ENCODE data around the gene LANCL1.
"Not testable (repeated sequence)": the region's sequence is repeated elsewhere in the genome, so short reads cannot be mapped to it uniquely, and the experiment has no call there.

LANCL1 gene

GRCh38 chr2:210459407-210459806 lies 17.2 kb downstream of the LANCL1 start:
- no peak for DNase-seq (ENCODE audit: low read depth)

DNA sequence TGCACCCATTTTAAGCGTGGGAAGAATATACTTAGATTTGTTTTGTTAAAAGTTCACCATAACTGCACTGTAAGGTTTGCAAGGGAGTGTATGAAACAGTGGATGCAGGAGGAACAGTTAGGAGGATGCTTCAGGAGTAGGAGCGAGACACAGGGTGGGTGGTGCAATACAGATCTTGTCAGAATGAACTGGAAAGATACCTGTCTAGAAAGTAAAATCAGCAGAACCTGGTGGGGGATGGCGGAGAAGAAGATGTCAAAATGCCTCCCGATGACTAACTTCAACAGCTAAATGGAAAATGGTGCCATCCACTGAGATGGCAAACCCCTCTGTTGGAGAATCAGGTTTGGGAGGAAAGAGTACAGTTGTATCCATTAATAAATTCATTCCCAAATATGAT lies 18.2 kb downstream of the LANCL1 start:
- no peak for DNase-seq (ENCODE audit: low read depth)

- no peak for DNase-seq (ENCODE audit: low read depth)
These were observed 20.0 kb downstream of the LANCL1 start for GRCh38 chr2:210456571-210456970.

GRCh38 chr2:210454336-210454735 lies 22.2 kb downstream of the LANCL1 start:
- no peak for DNase-seq (ENCODE audit: low read depth)

- DNase-seq (ENCODE audit: low read depth) = no peak
These were observed 24.4 kb downstream of the LANCL1 start for GRCh38 chr2:210452194-210452593.

DNA sequence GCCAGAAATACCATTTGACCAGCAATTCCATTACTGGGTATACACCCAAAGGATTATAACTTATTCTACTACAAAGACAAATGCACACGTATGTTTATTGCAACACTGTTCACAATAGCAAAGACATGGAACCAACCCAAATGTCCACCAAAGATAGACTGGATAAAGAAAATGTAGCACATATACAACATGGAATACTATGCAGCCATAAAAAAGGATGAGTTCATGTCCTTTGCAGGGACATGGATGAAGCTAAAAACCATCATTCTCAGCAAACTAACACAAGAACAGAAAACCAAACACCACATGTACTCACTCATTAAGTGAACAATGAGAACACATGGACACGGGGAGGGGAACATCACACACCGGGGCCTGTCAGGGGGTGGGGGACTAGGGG lies 25.6 kb downstream of the LANCL1 start:
- not testable (repeated sequence) for DNase-seq (ENCODE audit: low read depth)

GRCh38 chr2:210445732-210446131 lies 30.8 kb downstream of the LANCL1 start:
- DNase-seq (ENCODE audit: low read depth) = no peak

- peak; percentile 29 for DNase-seq (ENCODE audit: low read depth)
These were observed 31.3 kb downstream of the LANCL1 start for GRCh38 chr2:210445116-210445707.

DNA sequence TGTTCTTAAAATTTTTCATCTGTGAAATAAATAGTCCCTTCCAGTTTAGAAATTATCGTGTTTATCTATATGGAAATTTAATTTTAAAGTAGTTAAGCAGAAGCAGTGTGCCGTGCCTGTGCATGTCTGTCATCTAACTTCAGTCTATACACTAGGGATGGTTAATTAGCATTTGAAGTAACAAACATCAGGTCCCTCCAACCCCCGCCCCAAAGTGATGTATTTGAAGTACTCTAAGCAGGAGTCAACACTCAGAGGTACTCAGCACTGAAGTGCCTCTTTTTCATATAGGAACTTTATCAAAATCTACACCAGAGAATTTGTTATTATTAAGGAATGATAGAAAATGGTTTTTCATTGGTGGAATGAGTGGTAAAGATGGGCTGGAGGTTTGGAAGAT lies 33.0 kb downstream of the LANCL1 start:
- DNase-seq (ENCODE audit: low read depth) = no peak

DNA sequence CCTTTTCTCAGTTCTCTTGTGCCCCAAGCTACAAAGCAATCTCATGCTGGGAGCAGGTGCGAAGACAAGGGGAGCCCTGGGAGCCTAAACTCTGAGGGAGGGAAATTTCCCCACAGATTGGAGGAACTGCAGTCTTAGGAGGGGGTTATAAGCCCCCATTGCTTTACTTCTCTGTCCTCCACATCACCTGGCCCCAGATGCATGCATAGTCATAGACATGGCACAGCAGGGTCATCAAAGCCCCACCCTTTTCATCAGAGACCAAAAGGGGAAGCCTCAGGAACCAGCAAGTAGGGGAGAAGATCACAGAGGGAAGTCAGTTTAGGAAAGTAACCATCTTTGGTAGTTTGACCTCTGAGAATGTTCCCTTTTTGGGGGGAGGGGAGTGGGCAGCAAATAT lies 33.7 kb downstream of the LANCL1 start:
- DNase-seq (ENCODE audit: low read depth) = no peak

- no peak for DNase-seq (ENCODE audit: low read depth)
These were observed 34.1 kb downstream of the LANCL1 start for GRCh38 chr2:210442457-210442856.

DNA sequence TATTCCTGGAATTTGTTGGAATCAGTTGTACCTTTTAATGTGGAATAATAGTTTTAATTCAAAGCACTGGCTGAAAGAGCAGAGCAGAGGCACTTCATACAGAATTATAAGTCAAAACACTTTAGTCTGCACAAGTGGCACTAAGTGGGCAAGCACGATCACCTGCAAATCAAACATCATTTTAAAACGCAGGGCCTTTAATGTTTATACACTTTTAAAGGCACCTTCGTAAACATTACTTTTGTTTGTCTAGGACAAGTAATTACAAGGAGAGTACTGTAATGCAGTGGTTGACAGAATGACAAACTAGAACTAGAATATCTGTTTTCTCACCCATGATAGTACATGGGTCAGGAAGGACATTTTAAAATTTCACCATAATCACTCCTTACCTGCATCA lies 36.4 kb downstream of the LANCL1 start:
- DNase-seq (ENCODE audit: low read depth) = no peak

GRCh38 chr2:210435439-210435838 lies 41.1 kb downstream of the LANCL1 start:
- no peak for DNase-seq (ENCODE audit: low read depth)

DNA sequence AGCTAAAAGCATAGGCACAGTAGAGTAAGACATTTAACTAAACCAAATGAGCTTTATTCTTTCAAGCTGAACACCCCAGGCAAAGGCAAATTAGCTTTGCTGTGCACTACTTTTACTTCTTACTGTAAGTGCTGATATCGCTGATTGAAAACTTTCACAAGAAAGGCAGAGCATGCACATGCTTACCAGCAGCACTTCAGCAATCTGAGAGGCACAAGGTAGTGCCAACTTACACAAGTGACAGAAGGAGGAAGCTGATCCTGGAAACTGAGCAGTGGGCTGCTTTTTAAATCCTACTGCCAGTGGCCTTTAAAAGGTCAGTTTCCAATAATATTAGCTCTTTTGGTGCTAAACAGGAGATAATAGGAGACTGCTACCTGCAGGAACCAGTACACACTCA lies 43.9 kb downstream of the LANCL1 start:
- DNase-seq (ENCODE audit: low read depth) = no peak

- no peak for DNase-seq (ENCODE audit: low read depth)
These were observed 47.0 kb downstream of the LANCL1 start for GRCh38 chr2:210429403-210430137.

DNA sequence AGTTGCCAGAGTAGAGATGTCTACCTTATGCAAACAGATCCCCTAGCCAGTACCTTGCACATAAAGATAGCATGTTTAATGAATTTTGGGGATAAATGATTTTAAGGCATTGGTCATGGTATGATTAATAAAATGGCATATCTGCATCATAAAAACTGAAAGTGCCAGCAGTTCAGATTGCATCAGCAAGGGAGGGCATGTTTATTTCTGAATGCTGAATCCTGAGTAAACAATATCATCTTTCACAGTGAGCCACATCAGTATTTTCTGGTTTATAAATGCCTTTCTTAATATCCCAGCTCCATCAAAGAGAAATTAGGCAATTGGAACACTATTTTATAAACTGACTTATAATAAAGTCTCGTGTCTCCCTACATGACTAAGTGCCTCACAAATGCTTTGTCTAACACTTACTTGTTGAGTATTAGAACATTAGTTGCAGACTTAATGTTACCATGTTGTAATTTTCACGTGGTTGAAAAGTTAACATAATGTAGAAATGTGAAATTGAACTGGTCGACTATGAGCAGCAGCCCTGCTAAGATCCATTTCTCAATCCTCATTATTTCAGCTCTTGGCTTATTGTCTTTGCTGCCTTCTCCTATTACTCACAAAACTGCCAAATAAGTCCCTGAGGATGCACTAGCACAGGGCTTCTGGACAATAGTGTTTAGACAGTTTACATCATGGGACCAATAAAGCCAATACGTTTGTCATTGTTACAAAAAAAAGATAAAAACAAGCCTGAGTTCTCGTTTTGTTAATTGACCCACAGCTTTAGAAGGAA lies 48.0 kb downstream of the LANCL1 start:
- peak; percentile 5 for DNase-seq (ENCODE audit: low read depth)

GRCh38 chr2:210427309-210427708 lies 49.2 kb downstream of the LANCL1 start:
- DNase-seq (ENCODE audit: low read depth) = not testable (repeated sequence)

DNA sequence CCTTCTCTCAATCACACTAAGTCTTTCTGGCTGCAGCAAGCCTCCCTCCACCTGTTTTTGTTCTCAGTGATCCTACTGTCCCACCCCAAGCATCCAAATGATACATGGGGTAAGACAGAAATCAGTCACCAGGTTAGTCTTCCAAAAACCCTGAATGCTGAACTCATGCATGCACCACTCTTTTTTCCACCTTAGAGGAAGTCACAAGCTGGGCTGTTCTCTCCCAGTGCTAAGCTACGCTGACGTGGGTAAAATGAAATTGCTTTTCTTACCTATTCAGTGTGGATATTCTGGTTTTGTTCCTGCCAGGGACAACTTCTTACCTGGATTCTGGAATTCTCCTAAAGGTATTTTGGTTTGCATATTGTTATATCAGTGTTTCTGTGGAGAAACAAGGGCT lies 54.2 kb downstream of the LANCL1 start:
- no peak for DNase-seq (ENCODE audit: low read depth)

- peak; percentile 93 for DNase-seq (ENCODE audit: low read depth)
These were observed 54.6 kb downstream of the LANCL1 start for GRCh38 chr2:210421916-210422315.

DNA sequence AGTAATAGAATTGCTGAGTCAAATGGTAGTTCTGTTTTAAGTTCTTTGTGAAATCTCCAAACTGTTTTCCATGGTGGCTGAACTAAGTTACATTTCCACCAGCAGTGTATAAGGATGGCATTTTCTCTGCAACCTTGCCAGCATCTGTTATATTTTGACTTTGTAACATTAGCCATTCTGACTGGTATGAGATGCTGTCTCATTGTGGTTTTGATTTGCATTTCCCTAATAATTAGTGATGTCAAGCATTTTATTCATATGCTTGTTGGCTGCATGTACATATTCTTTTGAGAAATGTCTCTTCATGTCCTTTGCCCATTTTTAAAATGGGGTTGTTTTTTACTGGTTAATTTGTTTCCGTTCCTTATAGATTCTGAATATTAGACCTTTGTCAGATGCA lies 63.9 kb downstream of the LANCL1 start:
- DNase-seq (ENCODE audit: low read depth) = no peak

GRCh38 chr2:210410542-210410941 lies 66.0 kb downstream of the LANCL1 start:
- DNase-seq (ENCODE audit: low read depth) = no peak

DNA sequence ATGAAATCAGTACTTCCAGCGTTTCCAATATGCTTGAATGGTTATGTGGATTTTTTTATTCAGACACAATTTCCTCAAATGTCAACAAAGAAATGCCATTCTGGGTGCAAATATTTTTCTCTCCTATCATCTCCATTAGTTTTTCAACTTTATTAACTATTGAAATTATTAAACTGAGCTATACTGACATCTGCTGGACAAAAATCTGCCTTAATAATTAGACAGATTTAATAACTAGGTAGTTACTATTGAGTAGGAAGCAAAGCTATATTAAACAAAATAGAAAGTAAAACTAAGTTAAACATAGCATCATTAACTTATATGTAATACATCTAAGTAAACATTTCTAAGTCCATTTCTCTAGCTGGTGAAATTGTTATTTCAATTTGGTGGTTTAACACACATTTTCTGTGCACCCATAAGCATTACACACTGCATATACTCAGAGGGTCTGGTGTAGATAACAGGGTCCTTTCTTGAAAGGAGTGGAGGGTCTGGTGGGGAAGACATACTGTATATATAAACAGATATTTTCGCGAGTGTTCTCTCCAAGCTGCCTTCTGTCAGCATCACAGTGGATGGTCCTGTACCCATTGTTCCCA lies 77.0 kb downstream of the LANCL1 start:
- peak; percentile 18 for DNase-seq (ENCODE audit: low read depth)

DNA sequence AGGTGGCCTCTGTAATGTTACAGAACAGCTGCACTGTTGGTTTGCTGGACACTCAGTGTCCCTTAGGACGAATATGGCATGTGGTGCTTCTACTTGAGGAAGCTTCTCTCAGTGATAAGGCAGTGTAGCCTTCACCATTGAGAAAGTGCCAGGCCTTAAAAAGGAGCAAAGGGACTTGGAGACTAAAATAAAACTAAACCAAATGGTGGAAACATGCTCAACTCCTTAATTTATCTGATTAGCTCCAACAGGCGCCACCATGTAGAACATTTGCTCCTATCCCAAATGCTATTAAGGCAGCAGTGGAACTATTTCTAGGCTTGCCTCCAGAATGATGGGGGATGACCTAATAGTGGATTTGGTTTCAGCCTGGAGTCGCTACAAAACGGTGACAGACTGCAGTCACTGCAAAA lies 84.1 kb downstream of the LANCL1 start:
- no peak for DNase-seq (ENCODE audit: low read depth)

All from amniotic epithelial cell (primary cell).